K562 (cell line): ENCODE results near the gene PARS2. TPM values are rescaled to one million over a fixed set of nuclear protein-coding genes. Genes with fewer than 3 reads are reported as not detected.

Experiments
- CEBPG ChIP-seq, 3 experiments: fragments of 200-800 bp in 1 of 3; sonication (Bioruptor generic) in 1 of 3; sonication (generic) in 1 of 3; formaldehyde crosslinking in 1 of 3; IDR thresholded peaks in 2 of 3; conservative IDR thresholded peaks in 1 of 3; 2 replicates each; pipeline versions ENCODE4 v1.6.1 to v1.8.0; 2016 to 2022; ENCODE audit warnings: missing compliant biosample characterization in 2 of 3, missing genetic modification characterization in 2 of 3, mild to moderate bottlenecking in 1 of 3, missing genetic modification reagents in 1 of 3
- E2F1 ChIP-seq: sonication (generic); formaldehyde crosslinking; IDR thresholded peaks from 2 replicates; pipeline ENCODE4 v1.8.1; 2023; ENCODE audit warnings: mild to moderate bottlenecking, missing genetic modification reagents, moderate library complexity
- ESRRB ChIP-seq: fragments of 250-450 bp; sonication (Bioruptor Pico); IDR thresholded peaks from 2 replicates; pipeline ENCODE4 v1.5.0; 2020; ENCODE audit warnings: mild to moderate bottlenecking, moderate library complexity, borderline replicate concordance
- PTBP1 ChIP-seq: fragments of 200-400 bp; formaldehyde crosslinking; IDR thresholded peaks from 2 replicates; pipeline ENCODE4 v1.6.1; 2017; ENCODE audit warnings: low read depth, low read length
- SIX5 ChIP-seq, 2 experiments: IDR thresholded peaks; 2 replicates each; pipeline ENCODE4 v1.6.1; 2011; ENCODE audit warnings: low read length in 2 of 2, borderline replicate concordance in 1 of 2, low read depth in 1 of 2, mild to moderate bottlenecking in 1 of 2, moderate library complexity in 1 of 2; ENCODE audit not compliant: insufficient read depth in 1 of 2
- SMAD1 ChIP-seq: fragments of 150-350 bp; IDR thresholded peaks from 2 replicates; pipeline ENCODE4 v1.6.1; 2014; ENCODE audit warnings: low read length, low read depth; ENCODE audit not compliant: partially characterized antibody
- polyA plus RNA-seq, 8 experiments: library from polyadenylated mRNA; depleted of rRNA in 4 of 8; stranded (reverse) in 5 of 8; unstranded in 3 of 8; fragments of >200 nt; fragmentation: Nextera tagmentation in 2 of 8; fragmentation: Illumina TruSeq in 1 of 8; extraction: Ambion mirVana in 2 of 8; extraction: Trizol in 1 of 8; gene quantifications; 2 replicates each; pipeline versions ENCODE4 v1.2.1 to v1.2.3, GENCODE V29; 2011 to 2014; ENCODE audit warnings: inconsistent platforms in 1 of 8, missing spikeins in 1 of 8
- total RNA-seq, 7 experiments: library from RNA; depleted of rRNA in 6 of 7; stranded (reverse); fragments of >200 nt in 6 of 7; fragmentation: Illumina TruSeq in 2 of 7; extraction: Trizol in 2 of 7; gene quantifications; 2 replicates each; pipeline versions ENCODE4 v1.2.1 to v1.2.3, GENCODE V29; 2011 to 2021; ENCODE audit warnings: low replicate concordance in 1 of 7
- TF ChIP-seq, protein P1 (sequence below), 2 experiments: fragments of 250-450 bp in 1 of 2; fragments of 450-650 bp in 1 of 2; sonication (Bioruptor Pico) in 1 of 2; IDR thresholded peaks; 2 replicates each; pipeline versions ENCODE4 v1.6.1 to v1.8.0; 2016 to 2021; ENCODE audit warnings: mild to moderate bottlenecking in 2 of 2, moderate library complexity in 2 of 2, missing compliant biosample characterization in 1 of 2, missing genetic modification characterization in 1 of 2
- TF ChIP-seq, protein P2 (sequence below): sonication (generic); formaldehyde crosslinking; IDR thresholded peaks from 2 replicates; pipeline ENCODE4 v1.8.1; 2023; ENCODE audit warnings: mild to moderate bottlenecking, missing genetic modification reagents

Gene PARS2
- total and polyA plus RNA-seq, 9 of the 15 experiments (the other 6 are each of a cell fraction or from before 2014, with no cell fraction given): 6.3 to 12.4 (median 7.9) TPM

DNA sequence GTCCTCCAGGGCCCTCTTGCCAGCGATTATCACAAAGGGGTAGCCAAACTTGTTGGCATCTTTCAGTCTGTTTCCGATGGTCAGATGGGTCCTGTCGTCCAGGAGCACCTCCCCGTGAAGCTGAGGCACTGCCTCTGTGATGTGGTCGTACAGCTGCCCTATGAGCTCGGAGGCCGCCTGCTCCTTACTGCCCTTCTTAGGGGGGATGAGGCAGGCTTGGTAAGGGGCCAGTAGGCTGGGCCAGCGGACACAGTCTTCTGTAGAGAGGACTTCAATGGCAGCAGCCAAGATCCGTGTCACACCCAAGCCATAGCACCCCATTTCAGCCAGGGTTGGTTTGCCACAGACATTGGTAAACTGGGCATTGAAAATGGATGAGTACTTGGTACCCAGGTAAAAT is 6.5 kb downstream of the PARS2 start (continued):
- TF ChIP-seq, protein P1, sequence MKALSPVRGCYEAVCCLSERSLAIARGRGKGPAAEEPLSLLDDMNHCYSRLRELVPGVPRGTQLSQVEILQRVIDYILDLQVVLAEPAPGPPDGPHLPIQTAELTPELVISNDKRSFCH (CRISPR knock-in tag; IDR thresholded peaks at IDR 0.05): no peak
- TF ChIP-seq, protein P1 (tag; IDR thresholded peaks at IDR 0.05): no peak
- no peak for TF ChIP-seq PTBP1
- TF ChIP-seq, protein P2, sequence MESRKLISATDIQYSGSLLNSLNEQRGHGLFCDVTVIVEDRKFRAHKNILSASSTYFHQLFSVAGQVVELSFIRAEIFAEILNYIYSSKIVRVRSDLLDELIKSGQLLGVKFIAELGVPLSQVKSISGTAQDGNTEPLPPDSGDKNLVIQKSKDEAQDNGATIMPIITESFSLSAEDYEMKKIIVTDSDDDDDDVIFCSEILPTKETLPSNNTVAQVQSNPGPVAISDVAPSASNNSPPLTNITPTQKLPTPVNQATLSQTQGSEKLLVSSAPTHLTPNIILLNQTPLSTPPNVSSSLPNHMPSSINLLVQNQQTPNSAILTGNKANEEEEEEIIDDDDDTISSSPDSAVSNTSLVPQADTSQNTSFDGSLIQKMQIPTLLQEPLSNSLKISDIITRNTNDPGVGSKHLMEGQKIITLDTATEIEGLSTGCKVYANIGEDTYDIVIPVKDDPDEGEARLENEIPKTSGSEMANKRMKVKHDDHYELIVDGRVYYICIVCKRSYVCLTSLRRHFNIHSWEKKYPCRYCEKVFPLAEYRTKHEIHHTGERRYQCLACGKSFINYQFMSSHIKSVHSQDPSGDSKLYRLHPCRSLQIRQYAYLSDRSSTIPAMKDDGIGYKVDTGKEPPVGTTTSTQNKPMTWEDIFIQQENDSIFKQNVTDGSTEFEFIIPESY (CRISPR knock-in tag): no peak
- no peak for TF ChIP-seq ESRRB (CRISPR knock-in tag)
- no peak for TF ChIP-seq E2F1 (CRISPR knock-in tag)
- TF ChIP-seq CEBPG (CRISPR knock-in tag; IDR thresholded peaks at IDR 0.05): no peak
- no peak for TF ChIP-seq CEBPG (tag; conservative IDR thresholded peaks at IDR 0.05 in 1 of 2, IDR thresholded peaks at IDR 0.05 in 1 of 2)
- no peak for TF ChIP-seq SIX5 (IDR thresholded peaks at IDR 0.05; ENCODE audit: borderline replicate concordance in 1 of 2, insufficient read depth in 1 of 2, low read depth in 1 of 2, low read length in 2 of 2)
- TF ChIP-seq SMAD1: no peak
- TF ChIP-seq, all 486 proteins: peak for 0
